OCI-LY3 (cell line): ENCODE measurements around the gene ZDHHC14.

ENCODE experiments used
- EZH2phosphoT487 ChIP-seq: fragments of 200-600 bp; shearing (Covaris generic); IDR thresholded peaks from 2 replicates; pipeline ENCODE4 v1.6.1; 2018; ENCODE audit warnings: antibody characterized with exemption, mixed run types, low read depth
- TF ChIP-seq, protein P1 (sequence below): fragments of 200-600, 300-600 bp; sonication (generic); IDR thresholded peaks from 2 replicates; pipeline ENCODE4 v1.5.1; 2014; ENCODE audit warnings: antibody characterized with exemption, low read length, low read depth

DNA sequence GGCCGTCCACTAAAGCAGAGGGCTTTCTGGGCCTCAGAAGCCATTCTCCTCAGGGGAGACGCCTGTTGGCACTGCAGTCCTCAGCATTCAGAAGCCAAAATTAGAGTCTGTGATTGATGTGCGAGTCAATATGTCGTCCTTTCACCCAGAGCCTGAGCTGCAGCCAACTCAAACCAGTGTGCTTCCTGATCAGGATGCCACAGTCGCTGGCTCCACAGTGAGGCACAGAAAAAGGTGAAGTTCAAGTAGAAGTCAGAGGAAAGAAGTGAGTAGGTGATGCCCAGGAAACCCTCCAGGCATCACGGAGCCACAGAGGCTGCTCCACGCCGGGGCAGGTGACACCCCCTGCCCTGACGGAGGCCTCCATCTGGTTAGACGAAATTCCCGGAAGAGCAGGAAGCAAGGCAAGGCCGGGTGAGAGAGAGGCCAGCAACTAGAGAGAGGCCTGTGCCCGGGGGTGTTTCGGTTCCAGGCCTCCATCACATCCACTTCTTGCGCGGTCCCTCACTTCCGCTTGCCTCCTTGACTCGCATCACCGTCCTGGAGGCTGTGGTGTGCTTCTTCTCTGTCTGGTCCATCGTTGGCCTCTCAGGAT, 264.3 kb downstream of the ZDHHC14 start:
- TF ChIP-seq, protein P1, sequence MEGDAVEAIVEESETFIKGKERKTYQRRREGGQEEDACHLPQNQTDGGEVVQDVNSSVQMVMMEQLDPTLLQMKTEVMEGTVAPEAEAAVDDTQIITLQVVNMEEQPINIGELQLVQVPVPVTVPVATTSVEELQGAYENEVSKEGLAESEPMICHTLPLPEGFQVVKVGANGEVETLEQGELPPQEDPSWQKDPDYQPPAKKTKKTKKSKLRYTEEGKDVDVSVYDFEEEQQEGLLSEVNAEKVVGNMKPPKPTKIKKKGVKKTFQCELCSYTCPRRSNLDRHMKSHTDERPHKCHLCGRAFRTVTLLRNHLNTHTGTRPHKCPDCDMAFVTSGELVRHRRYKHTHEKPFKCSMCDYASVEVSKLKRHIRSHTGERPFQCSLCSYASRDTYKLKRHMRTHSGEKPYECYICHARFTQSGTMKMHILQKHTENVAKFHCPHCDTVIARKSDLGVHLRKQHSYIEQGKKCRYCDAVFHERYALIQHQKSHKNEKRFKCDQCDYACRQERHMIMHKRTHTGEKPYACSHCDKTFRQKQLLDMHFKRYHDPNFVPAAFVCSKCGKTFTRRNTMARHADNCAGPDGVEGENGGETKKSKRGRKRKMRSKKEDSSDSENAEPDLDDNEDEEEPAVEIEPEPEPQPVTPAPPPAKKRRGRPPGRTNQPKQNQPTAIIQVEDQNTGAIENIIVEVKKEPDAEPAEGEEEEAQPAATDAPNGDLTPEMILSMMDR, result no peak
- no peak for TF ChIP-seq EZH2phosphoT487
